ENCODE measurements around the gene ZNF70.
A peak's percentile ranks its signal among the peaks of the same experiment; 100 is the strongest.

Gene ZNF70

DNA sequence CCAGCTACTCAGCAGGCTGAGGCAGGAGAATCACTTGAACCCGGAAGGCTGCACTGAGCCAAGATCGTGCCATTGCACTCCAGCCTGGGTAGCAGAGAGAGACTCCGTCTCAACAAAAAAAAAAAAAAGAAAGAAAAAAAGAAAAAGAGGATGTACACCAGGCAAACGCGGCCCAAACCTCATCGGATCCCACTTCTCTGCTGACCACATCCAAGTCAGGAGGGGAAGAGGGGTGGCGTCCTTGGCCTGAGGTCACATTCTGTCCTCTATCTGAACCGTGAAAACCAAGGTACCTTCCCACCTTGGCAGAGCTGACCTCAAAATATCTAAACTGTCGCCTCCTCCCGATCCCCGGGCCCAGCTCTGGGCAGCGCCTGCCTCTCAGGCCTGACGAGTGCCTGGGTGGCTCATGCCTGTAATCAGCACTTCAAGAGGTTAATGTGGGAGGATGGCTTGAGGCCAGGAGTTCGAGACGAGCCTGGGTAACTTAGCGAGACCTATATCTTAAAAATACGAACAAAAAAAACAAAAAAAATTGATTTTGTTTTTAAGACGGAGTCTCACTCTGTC lies 35.0 kb downstream of the ZNF70 start:
- DNase-seq: no peak

DNA sequence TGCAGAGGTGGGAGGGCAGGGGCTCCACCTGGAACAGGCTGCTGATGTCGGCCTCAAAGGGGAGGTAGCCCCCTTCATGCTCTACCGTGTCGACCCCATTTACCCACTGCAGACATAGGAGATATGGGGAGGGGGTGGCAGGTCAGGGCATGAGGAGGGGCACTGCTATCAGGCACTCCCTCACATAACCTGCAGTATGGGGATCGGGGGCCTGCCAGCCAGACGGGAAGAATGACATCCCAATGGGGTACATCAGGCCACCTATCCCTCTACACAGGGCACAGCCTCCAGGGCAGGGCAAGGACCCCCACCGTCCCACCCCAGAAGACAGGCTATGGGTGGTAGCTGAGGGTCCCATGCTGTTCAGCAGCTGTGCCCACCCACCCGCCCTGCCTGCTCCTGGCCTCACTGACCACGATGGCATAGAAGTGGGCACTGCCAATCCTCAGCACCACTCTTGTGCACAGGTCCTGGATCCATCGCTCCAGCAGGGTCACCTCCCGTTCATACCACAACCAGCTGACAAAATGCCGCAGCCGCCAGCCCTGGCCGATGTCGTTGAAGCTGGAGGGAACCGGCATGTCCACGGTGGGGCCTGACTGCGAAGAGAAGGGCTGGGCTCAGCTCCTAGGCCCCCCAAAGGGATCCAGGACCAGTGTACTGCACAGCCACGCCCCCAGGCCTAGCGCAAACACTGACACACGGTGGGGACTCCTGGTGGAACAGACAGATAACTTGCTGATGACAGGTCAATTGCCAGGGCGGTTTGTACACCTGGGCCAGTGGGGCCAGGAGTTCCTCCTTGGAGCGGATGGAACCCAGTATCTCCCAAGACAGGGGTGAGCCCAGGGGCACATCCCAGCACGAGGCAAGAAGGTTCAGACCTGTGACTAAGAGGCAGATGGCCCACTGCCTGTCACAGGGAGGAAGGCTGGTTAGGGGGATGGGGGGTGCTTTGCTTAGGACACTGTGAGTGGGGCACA lies 36.0 kb downstream of the ZNF70 start:
- no peak for DNase-seq

DNA sequence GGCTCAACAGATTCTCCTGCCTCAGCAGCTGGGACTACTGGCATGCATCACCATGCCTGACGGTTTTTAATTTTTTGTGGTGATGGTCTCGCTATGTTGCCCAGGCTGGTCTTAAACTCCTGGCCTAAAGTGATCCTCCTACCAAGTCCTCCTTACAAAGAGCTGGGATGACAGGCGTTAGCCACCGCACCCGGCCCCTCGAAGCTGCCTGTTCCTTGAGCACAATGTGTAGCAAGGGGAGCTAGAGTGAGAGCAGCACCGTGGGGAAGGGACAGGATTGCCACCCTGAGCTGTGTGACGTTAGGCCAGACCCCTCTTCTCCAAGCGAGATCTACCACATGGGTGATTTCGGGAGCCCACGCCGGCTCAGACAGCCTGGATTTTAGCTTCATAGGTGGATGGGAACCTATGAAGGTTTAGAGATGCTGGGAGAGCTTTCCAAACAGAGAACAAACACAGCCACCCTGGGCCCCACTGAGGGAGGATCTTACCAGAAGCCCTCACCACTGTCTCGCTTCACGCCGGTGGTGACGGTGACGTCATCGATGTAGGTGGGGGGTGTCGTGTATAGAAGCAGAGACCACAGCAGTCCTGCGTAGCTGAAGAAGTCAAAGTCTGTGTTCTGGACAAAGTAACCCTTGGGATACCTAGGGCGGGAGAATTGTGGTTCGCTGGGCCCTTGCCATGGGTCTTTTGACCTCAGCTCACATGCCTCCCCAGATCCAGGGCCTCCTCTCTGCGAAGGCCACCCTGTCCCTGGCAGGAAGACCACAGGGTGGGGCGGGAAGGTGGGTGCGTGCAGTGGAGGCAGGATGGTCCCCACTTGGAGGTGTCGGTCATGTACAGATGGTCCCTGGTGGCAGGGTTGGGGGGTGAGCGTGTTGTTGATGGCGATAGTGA lies 37.0 kb downstream of the ZNF70 start:
- no peak for DNase-seq

DNA sequence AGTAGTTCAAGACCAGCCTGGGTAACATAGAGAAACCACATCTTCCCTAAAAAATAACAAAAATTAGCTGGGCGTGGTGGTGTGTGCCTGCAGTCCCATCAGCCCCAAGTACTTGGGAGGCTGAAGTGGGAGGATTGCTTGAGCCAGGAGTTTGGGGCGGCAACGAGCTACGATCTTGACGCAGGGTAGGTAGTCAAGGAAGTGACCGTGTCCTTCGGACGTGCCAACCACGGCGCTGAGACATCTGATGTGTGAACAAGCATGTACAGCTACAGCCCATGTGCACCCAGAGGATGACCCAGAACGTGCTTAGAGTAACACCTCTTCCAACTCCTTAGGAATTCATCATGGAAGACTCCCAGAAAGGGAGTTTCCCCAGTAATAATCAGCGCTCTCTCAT lies 38.7 kb downstream of the ZNF70 start:
- no peak for DNase-seq

- no peak for DNase-seq
These were observed 41.8 kb downstream of the ZNF70 start for GRCh38 chr22:23709107-23709506.

DNA sequence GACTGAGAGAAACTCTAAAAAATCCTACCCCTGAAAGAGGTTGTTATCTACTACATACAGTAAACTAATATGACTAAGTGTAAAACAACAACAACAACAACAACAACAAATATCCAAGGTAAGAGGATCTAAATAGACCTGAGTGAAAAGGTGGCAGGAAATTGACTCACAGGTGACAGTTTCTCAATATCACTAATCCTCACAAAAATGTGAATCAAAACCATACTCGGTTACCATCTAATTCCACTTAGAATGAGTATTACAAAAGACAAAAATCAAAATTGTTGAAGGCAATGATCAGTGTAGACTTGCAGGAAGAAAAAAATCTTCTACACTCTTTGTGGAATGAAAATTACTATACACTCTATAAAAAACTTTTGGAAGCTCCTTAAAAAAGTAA lies 42.6 kb downstream of the ZNF70 start:
- no peak for DNase-seq

DNA sequence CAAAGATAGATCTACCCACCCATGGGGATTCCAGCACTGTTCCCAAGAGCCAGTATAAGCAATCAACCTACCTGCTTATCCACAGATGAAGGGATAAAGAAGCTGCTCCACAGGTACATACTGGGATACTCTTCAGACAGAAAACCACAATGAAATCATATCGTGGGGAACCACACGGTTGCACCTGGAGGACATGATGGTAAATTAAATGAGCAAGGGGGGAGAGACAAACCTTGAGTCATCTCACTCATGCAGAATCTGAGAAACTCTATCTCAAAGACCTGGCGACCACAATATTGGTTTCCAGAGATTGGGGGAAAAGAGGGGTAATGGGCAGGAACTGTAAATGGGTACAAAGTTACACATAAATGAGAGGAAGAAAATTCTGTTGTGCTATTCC lies 45.6 kb downstream of the ZNF70 start:
- no peak for DNase-seq

DNA sequence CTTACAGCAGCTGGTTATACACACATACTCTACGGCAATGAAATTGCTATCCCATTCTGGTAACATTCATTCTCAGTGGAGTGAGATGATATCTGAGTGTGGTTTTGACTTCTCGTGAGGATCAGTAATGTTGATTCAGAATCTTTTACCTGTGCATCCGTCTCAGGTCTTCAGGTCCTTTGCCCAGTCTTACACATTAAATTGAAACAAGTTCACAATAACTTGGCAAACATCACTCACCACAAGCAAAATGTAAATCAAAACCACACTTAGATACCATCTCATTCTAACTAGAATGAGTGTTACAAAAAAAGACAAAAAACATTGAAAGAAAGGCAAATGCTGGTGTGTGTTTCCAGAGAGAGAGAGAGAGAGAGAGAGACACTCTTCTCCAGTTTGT lies 46.1 kb downstream of the ZNF70 start:
- DNase-seq: no peak

DNA sequence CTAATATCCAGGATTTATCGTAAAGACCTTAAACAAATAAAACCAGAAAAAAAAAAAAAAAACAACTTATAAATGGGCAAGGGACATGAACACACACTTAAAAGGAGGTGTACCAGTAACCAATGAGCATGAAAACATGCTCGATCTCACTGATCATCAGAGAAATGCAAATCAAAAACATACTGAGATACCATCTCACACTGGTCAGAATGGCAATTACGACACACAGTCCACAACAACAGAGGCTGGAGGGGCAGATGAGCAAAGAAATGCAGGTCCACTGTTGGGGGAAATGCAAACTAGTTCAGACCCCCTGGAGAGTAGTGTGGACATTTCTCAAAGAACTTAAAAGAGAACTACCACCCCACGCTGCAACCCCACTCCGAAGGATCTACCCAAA lies 46.9 kb downstream of the ZNF70 start:
- no peak for DNase-seq

DNA sequence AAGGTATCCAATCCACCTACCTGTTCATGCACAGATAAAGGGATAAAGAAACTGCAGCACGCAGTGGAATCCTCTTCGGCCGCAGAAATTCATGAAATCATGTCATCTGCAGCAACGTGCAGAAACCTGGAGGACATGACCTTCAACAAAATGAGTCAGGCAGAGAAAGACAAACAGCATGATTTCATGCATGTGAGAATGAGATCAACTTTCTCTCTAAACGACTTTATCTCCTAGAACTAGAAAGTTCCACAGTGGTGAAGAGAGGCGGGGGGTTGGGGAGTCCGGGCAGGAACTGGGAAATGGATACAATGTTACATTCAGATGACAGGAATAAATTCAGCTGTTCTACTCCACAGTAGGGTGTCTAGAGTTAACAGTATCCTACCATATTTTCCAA lies 50.2 kb downstream of the ZNF70 start:
- no peak for DNase-seq

GRCh38 chr22:23698673-23699235 lies 52.2 kb downstream of the ZNF70 start:
- DNase-seq: no peak

DNA sequence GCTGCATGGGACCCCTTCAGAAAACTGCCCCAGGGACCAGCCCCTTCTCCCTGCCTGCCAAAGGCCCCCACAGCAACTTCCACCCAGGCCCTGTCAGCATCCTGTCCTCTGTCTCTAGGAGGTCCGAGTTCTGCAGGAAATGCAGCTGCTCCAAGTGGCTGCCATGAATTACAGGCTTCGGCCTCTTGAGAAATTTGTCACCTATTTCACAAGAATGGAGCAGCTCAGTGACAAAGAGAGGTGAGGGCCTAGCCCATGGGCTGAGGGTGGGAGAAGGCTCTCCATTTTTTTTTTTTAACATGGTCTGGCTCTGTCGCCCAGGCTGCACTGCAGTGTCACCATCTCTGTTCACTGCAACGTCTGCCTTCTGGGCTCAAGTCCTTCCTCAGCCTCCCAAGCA lies 52.8 kb downstream of the ZNF70 start:
- no peak for DNase-seq

DNA sequence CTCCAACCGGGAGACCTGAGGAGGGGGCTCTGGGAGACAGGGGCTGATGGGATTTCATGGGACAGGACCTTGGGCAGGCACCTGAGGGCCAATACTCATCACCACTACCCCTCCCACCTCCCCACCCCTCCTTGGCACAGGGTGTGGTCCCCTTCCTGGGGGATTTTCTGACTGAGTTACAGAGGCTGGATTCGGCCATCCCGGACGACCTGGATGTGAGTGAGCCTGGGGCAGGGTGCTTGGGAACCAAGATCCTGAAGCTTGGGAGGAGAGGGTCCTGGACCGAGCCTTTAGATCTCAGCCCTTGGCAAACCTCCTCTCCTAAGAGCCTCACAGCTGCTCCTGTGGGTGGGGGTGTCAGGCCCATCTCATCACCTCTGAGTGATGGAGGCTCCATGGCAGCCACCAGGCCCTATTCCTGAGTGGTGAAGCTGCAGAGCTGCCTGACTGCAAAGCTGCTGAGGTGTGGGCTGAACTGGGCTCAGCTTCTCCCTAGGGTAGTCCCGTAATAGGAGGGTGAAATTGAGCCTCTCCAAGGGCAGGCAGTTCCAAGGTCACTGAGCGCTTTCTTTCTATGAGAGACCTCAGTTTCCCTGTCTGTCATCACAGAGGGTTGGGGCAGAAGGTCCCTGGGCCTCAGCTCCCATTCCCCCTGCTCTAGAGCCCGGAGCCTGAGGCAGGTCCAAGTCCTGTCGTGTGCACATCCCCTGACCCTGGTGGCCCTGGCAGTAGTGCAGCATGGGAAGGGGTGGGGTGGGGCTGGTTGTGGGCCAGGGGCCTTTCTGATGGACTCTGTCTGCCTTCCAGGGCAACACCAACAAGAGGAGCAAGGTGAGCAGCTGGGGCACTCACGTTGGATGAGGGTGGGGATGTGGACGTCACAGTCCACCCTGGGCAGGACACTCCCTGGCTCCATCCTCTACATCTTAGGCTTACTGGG lies 53.6 kb downstream of the ZNF70 start:
- DNase-seq: no peak

DNA sequence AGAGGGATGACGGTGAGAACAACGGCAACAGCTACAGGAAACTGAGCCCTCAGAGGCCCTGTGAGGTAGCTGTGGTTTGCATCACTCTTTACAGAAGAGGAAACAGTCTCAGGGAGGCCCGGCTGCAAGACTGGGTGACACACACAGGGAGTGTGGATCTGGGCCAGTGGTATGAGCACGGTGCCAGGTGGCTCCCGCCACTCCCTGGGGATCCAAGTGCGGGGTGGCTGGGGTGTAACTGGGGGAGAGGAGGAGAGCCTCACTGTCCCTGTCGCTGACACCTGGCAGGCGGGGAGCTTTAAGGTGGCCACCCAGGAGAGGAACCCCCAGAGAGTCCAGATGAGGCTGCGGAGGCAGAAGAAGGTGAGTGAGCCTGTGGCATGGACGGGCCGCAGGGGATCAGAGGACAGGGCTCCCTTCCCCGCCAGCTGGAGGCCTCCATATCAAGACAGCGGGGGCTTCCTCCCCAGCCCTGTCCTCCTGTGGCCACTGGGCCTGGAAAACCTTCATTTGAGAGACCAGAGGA lies 54.5 kb downstream of the ZNF70 start:
- peak; percentile 82 for DNase-seq

DNA sequence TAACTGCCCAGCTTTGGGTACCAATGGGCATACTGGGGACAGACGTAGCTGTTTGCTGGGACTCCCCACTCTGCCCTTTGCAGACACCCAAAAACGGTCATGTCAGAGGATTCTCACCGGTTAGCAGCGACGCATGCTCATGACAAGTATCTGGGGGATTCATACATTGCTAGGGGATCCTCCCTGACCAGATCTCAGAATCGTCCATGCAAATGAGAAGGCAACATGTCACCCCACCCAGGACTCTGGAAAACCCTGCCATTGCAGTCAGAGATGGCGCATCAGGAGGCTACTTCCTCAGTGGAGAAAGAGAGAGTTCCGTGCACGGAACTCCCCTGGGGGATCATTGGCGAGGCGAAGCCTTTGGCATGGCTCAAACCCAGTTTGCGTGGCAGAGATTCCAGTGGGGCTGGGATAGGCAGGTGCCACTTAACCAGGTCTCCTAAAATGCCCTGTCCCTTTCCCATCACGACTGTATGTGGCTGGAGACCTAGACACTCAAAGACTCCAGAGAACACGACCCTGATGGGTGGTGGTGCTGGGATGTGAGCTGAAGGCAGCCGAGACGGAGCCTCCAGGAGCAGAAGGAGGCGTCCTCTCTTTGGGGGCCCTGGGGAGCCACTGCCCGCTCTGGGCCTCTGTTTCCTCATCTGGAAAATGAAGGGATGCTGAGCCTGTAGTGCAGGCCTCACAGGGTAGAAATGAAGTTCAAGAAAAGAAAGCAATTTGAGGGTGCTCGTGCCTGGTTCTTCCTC lies 55.2 kb downstream of the ZNF70 start:
- DNase-seq: no peak

DNA sequence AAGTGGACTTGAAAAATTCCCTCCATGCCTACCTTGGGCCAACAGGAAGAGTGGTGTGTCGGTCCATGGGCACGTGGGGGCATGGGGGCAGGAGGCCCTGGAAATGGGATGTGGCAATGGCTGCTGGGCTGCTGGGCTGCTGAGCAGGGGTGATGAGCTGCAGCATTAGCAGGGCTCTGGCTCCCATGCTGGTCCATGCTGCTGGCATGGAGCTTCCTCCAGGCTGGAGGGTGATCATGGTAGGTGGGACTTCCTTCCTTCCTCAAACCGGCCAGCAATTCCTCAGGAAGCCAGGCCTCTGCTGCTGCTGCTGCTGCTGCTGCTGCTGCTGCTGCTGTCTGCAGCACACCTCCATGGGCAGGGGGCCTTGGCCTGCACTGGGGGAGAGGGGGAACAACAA lies 55.8 kb downstream of the ZNF70 start:
- DNase-seq: no peak

- DNase-seq: no peak
These were observed 56.8 kb downstream of the ZNF70 start for GRCh38 chr22:23693979-23694680.

GRCh38 chr22:23692598-23693291 lies 58.2 kb downstream of the ZNF70 start:
- no peak for DNase-seq

GRCh38 chr22:23691748-23692423 lies 59.0 kb downstream of the ZNF70 start:
- DNase-seq: no peak

Data from CD4-positive, alpha-beta T cell treated with Interferon alpha-2 for 1 hour (primary cell).